ENCODE data around the gene APBA3.

DNA sequence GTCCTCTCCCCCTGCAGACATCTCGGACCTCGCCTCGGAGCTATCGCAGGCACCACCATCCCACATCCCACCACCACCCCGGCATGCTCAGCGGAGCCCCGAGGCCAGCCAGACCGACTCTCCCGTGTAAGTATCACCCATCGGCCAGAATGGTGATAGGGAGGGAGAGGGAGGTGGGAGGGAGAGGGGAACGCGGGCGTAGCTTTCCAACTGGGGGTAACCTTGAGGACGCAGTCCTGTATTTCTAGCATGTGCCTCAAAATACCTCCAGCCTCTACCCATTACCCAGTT lies 27.2 kb downstream of the APBA3 start:
- TF ChIP-seq, protein P1, sequence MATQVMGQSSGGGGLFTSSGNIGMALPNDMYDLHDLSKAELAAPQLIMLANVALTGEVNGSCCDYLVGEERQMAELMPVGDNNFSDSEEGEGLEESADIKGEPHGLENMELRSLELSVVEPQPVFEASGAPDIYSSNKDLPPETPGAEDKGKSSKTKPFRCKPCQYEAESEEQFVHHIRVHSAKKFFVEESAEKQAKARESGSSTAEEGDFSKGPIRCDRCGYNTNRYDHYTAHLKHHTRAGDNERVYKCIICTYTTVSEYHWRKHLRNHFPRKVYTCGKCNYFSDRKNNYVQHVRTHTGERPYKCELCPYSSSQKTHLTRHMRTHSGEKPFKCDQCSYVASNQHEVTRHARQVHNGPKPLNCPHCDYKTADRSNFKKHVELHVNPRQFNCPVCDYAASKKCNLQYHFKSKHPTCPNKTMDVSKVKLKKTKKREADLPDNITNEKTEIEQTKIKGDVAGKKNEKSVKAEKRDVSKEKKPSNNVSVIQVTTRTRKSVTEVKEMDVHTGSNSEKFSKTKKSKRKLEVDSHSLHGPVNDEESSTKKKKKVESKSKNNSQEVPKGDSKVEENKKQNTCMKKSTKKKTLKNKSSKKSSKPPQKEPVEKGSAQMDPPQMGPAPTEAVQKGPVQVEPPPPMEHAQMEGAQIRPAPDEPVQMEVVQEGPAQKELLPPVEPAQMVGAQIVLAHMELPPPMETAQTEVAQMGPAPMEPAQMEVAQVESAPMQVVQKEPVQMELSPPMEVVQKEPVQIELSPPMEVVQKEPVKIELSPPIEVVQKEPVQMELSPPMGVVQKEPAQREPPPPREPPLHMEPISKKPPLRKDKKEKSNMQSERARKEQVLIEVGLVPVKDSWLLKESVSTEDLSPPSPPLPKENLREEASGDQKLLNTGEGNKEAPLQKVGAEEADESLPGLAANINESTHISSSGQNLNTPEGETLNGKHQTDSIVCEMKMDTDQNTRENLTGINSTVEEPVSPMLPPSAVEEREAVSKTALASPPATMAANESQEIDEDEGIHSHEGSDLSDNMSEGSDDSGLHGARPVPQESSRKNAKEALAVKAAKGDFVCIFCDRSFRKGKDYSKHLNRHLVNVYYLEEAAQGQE (tag by site-specific recombination; IDR thresholded peaks at IDR 0.05): no peak
- TF ChIP-seq, protein P2, sequence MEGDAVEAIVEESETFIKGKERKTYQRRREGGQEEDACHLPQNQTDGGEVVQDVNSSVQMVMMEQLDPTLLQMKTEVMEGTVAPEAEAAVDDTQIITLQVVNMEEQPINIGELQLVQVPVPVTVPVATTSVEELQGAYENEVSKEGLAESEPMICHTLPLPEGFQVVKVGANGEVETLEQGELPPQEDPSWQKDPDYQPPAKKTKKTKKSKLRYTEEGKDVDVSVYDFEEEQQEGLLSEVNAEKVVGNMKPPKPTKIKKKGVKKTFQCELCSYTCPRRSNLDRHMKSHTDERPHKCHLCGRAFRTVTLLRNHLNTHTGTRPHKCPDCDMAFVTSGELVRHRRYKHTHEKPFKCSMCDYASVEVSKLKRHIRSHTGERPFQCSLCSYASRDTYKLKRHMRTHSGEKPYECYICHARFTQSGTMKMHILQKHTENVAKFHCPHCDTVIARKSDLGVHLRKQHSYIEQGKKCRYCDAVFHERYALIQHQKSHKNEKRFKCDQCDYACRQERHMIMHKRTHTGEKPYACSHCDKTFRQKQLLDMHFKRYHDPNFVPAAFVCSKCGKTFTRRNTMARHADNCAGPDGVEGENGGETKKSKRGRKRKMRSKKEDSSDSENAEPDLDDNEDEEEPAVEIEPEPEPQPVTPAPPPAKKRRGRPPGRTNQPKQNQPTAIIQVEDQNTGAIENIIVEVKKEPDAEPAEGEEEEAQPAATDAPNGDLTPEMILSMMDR (tag by site-specific recombination; IDR thresholded peaks at IDR 0.05): no peak
- TF ChIP-seq, protein P3, sequence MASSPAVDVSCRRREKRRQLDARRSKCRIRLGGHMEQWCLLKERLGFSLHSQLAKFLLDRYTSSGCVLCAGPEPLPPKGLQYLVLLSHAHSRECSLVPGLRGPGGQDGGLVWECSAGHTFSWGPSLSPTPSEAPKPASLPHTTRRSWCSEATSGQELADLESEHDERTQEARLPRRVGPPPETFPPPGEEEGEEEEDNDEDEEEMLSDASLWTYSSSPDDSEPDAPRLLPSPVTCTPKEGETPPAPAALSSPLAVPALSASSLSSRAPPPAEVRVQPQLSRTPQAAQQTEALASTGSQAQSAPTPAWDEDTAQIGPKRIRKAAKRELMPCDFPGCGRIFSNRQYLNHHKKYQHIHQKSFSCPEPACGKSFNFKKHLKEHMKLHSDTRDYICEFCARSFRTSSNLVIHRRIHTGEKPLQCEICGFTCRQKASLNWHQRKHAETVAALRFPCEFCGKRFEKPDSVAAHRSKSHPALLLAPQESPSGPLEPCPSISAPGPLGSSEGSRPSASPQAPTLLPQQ (tag by site-specific recombination; IDR thresholded peaks at IDR 0.05): no peak
- TF ChIP-seq ZNF350 (tag by site-specific recombination; IDR thresholded peaks at IDR 0.05): no peak
- no peak for TF ChIP-seq ZNF530 (tag by site-specific recombination; IDR thresholded peaks at IDR 0.05; ENCODE audit: low read depth)
- TF ChIP-seq, protein P4, sequence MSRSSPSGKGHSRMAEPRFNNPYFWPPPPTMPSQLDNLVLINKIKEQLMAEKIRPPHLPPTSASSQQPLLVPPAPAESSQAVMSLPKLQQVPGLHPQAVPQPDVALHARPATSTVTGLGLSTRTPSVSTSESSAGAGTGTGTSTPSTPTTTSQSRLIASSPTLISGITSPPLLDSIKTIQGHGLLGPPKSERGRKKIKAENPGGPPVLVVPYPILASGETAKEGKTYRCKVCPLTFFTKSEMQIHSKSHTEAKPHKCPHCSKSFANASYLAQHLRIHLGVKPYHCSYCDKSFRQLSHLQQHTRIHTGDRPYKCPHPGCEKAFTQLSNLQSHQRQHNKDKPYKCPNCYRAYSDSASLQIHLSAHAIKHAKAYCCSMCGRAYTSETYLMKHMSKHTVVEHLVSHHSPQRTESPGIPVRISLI (tag by site-specific recombination; IDR thresholded peaks at IDR 0.05): no peak
- TF ChIP-seq, protein P5, sequence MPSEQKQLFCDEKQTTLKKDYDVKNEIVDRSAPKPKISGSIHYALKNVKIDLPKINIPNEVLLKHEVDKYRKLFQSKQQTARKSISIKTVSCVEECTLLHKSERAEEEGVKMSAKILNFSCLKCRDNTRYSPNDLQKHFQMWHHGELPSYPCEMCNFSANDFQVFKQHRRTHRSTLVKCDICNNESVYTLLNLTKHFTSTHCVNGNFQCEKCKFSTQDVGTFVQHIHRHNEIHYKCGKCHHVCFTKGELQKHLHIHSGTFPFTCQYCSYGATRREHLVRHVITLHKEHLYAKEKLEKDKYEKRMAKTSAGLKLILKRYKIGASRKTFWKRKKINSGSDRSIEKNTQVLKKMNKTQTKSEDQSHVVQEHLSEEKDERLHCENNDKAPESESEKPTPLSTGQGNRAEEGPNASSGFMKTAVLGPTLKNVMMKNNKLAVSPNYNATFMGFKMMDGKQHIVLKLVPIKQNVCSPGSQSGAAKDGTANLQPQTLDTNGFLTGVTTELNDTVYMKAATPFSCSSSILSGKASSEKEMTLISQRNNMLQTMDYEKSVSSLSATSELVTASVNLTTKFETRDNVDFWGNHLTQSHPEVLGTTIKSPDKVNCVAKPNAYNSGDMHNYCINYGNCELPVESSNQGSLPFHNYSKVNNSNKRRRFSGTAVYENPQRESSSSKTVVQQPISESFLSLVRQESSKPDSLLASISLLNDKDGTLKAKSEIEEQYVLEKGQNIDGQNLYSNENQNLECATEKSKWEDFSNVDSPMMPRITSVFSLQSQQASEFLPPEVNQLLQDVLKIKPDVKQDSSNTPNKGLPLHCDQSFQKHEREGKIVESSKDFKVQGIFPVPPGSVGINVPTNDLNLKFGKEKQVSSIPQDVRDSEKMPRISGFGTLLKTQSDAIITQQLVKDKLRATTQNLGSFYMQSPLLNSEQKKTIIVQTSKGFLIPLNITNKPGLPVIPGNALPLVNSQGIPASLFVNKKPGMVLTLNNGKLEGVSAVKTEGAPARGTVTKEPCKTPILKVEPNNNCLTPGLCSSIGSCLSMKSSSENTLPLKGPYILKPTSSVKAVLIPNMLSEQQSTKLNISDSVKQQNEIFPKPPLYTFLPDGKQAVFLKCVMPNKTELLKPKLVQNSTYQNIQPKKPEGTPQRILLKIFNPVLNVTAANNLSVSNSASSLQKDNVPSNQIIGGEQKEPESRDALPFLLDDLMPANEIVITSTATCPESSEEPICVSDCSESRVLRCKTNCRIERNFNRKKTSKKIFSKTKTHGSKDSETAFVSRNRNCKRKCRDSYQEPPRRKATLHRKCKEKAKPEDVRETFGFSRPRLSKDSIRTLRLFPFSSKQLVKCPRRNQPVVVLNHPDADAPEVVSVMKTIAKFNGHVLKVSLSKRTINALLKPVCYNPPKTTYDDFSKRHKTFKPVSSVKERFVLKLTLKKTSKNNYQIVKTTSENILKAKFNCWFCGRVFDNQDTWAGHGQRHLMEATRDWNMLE (tag by site-specific recombination; conservative IDR thresholded peaks at IDR 0.05; ENCODE audit: low read depth): no peak
- no peak for TF ChIP-seq ZNF610 (tag by site-specific recombination; IDR thresholded peaks at IDR 0.05; ENCODE audit: borderline replicate concordance)
- TF ChIP-seq TCF7L2 (IDR thresholded peaks at IDR 0.05; ENCODE audit: borderline replicate concordance, low read depth, low read length): no peak
- no peak for TF ChIP-seq GFI1B (tag by site-specific recombination; IDR thresholded peaks at IDR 0.05)

Data from HEK293 (cell line).